Liver (tissue), 9 donors: ENCODE measurements around the gene DIDO1. TPM values are rescaled to one million over a fixed set of nuclear protein-coding genes. Genes with fewer than 3 reads are reported as not detected.

Experiments
- DNase-seq: peaks from one replicate; pipeline ENCODE4 v3.0.0-alpha.2; 2017; ENCODE audit warnings: low spot score
- H3K27ac ChIP-seq, 2 donors: one replicate each; pipeline ENCODE4 v1.7.0; 2013; ENCODE audit warnings: inconsistent platforms in 2 of 2, low read length in 2 of 2, control low read depth in 1 of 2, low read depth in 1 of 2, mild to moderate bottlenecking in 1 of 2
- H3K27me3 ChIP-seq, 4 donors: one replicate each; pipeline versions ENCODE4 v1.6.1 to v1.7.0; 2013; ENCODE audit warnings: low read length in 3 of 4, inconsistent platforms in 1 of 4, mild to moderate bottlenecking in 1 of 4, moderate library complexity in 1 of 4; ENCODE audit not compliant: control insufficient read depth in 4 of 4, insufficient read depth in 4 of 4
- H3K36me3 ChIP-seq, 4 donors: one replicate each; pipeline versions ENCODE4 v1.6.1 to v1.7.0; 2013; ENCODE audit warnings: low read length in 3 of 4, mild to moderate bottlenecking in 3 of 4, low read depth in 1 of 4, moderate library complexity in 1 of 4; ENCODE audit not compliant: control insufficient read depth in 4 of 4, insufficient read depth in 3 of 4
- H3K4me1 ChIP-seq, 4 donors: one replicate each; pipeline versions ENCODE4 v1.6.1 to v1.7.0; 2013; ENCODE audit warnings: low read length in 3 of 4, mild to moderate bottlenecking in 3 of 4, moderate library complexity in 1 of 4; ENCODE audit not compliant: control insufficient read depth in 4 of 4, insufficient read depth in 4 of 4
- H3K4me3 ChIP-seq, 3 donors: one replicate each; pipeline versions ENCODE4 v1.6.1 to v1.7.0; 2013; ENCODE audit warnings: low read length in 3 of 3, control low read depth in 1 of 3, low read depth in 1 of 3, mild to moderate bottlenecking in 1 of 3
- H3K9ac ChIP-seq, 2 donors: one replicate each; pipeline ENCODE4 v1.7.0; 2013; ENCODE audit warnings: low read length in 2 of 2, mild to moderate bottlenecking in 2 of 2, moderate library complexity in 2 of 2, control low read depth in 1 of 2, low read depth in 1 of 2
- H3K9me3 ChIP-seq, 4 donors: one replicate each; pipeline versions ENCODE4 v1.6.1 to v1.7.0; 2013; ENCODE audit warnings: low read length in 3 of 4; ENCODE audit not compliant: control insufficient read depth in 4 of 4
- CTCF ChIP-seq: fragments of 150-350 bp; IDR thresholded peaks from 2 replicates; pipeline ENCODE4 v1.5.1; 2017; ENCODE audit warnings: improper control_type of control experiment, low read depth, low read length; ENCODE audit not compliant: missing input control
- EGR1 ChIP-seq, 2 donors: IDR thresholded peaks; 2 replicates each; pipeline ENCODE4 v1.6.1; 2016 to 2018; ENCODE audit warnings: antibody characterized with exemption in 2 of 2, low read depth in 2 of 2
- FOXA1 ChIP-seq: IDR thresholded peaks from 2 replicates; pipeline ENCODE4 v1.6.1; 2016; ENCODE audit warnings: antibody characterized with exemption
- FOXA2 ChIP-seq: IDR thresholded peaks from 2 replicates; pipeline ENCODE4 v1.6.1; 2016; ENCODE audit warnings: antibody characterized with exemption
- GABPA ChIP-seq, 2 donors: IDR thresholded peaks in 1 of 2; conservative IDR thresholded peaks in 1 of 2; 2 replicates each; pipeline ENCODE4 v1.6.1; 2016; ENCODE audit warnings: antibody characterized with exemption in 2 of 2, mild to moderate bottlenecking in 1 of 2, moderate library complexity in 1 of 2
- HNF4A ChIP-seq, 2 donors: conservative IDR thresholded peaks; 2 replicates each; pipeline ENCODE4 v1.6.1; 2016; ENCODE audit warnings: antibody characterized with exemption in 2 of 2, mild to moderate bottlenecking in 2 of 2
- HNF4G ChIP-seq: IDR thresholded peaks from 2 replicates; pipeline ENCODE4 v1.6.1; 2016; ENCODE audit warnings: antibody characterized with exemption
- JUND ChIP-seq, 2 donors: IDR thresholded peaks; 2 replicates each; pipeline ENCODE4 v1.6.1; 2016; ENCODE audit warnings: antibody characterized with exemption in 2 of 2
- MAX ChIP-seq: IDR thresholded peaks from 2 replicates; pipeline ENCODE4 v1.6.1; 2016; ENCODE audit warnings: antibody characterized with exemption
- NR2F2 ChIP-seq: IDR thresholded peaks from 2 replicates; pipeline ENCODE4 v1.6.1; 2016; ENCODE audit warnings: antibody characterized with exemption
- RAD21 ChIP-seq, 2 donors: IDR thresholded peaks; 2 replicates each; pipeline ENCODE4 v1.6.1; 2016; ENCODE audit warnings: antibody characterized with exemption in 2 of 2, mild to moderate bottlenecking in 2 of 2
- RXRA ChIP-seq, 2 donors: IDR thresholded peaks; 2 replicates each; pipeline ENCODE4 v1.6.1; 2017 to 2018; ENCODE audit warnings: antibody characterized with exemption in 2 of 2, mild to moderate bottlenecking in 1 of 2
- SP1 ChIP-seq: IDR thresholded peaks from 2 replicates; pipeline ENCODE4 v1.6.1; 2018; ENCODE audit warnings: antibody characterized with exemption, mild to moderate bottlenecking
- TAF1 ChIP-seq: conservative IDR thresholded peaks from 2 replicates; pipeline ENCODE4 v1.6.1; 2016; ENCODE audit warnings: antibody characterized with exemption, mild to moderate bottlenecking
- YY1 ChIP-seq: IDR thresholded peaks from 2 replicates; pipeline ENCODE4 v1.6.1; 2016; ENCODE audit warnings: antibody characterized with exemption, mild to moderate bottlenecking
- WGBS: extraction: QIAGEN DNeasy Blood & Tissue Kit; methylation state at CpG from one replicate; pipeline ENCODE4 v1.1.7; 2013; 5-methylcytosine and 5-hydroxymethylcytosine counted together
- polyA plus RNA-seq, 2 donors: library from polyadenylated mRNA; stranded (reverse) in 1 of 2; unstranded in 1 of 2; fragments of 200-250 nt in 1 of 2; fragments of >200 nt in 1 of 2; fragmentation: Nextera tagmentation in 1 of 2; extraction: Ambion mirVana in 1 of 2; gene quantifications; one replicate each; pipeline versions ENCODE4 v1.2.1 to v1.2.3, GENCODE V29; 2013 to 2015
- total RNA-seq, 2 donors: library from RNA; depleted of rRNA; stranded (reverse); fragments of >200 nt; gene quantifications; one replicate each; pipeline ENCODE4 v1.2.3, GENCODE V29; 2014
- TF ChIP-seq, protein P1 (sequence below): IDR thresholded peaks from 2 replicates; pipeline ENCODE4 v1.6.1; 2016; ENCODE audit warnings: antibody characterized with exemption
- TF ChIP-seq, protein P2 (sequence below): IDR thresholded peaks from 2 replicates; pipeline ENCODE4 v1.6.1; 2016; ENCODE audit warnings: antibody characterized with exemption, mild to moderate bottlenecking
- TF ChIP-seq, protein P3 (sequence below): IDR thresholded peaks from 2 replicates; pipeline ENCODE4 v1.6.1; 2016; ENCODE audit warnings: antibody characterized with exemption
- donor health status: healthy.
- donor health status: healthy.
- donor health status: healthy.
- donor health status: healthy.
- donor health status: healthy.

Gene DIDO1
- total and polyA plus RNA-seq, 4 donors, result 10.1 to 43.1 (median 17.4) TPM

DNA sequence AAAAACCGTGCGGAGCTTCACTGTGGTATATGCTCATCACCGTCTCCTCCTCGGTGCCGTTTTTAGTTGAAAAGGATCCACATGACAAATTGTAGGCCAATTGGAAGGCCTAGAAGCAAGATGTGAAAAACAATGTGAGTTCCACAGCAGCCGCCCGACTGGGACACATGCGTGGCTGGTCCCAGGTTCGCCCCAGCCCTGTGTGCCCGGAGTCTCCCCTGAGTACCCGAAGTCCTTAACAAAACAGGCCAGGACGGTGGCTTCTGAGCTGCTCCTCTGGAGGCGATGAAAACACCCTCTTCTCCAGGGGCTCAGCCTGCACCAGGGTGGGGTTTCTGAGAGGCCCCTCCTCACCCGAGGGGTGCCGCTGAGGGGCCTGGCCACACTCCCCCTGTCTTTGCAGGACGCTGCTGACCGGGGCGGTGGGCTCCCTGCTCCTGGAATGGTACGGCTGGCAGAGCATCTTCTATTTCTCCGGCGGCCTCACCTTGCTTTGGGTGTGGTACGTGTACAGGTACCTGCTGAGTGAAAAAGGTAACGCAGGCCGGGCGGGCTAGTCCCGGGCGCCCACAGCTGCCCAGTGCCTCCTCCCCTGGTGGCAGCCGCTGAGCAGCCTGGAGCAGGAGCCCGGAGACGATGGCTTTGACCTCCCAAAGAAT, 36.0 kb upstream of the DIDO1 start:
- Histone ChIP-seq H3K9ac (no peak overlapping the region), H3K4me1 (peaks cover 0 to 7% (median 1%) of the 10 kb centered on the region in 4 donors), H3K27ac (no peak overlapping the region), H3K27me3 (no peaks in the 10 kb centered on the region), H3K9me3 (no peaks in the 10 kb centered on the region), H3K4me3 (no peak overlapping the region), H3K36me3 (peaks cover 32 to 82% (median 33%) of the 10 kb centered on the region in 4 donors)
- no peak for DNase-seq
- 94% methylated on average over 30 of the region's 30 CpGs for WGBS
- TF ChIP-seq SP1, result no peak
- TF ChIP-seq GABPA (IDR thresholded peaks at IDR 0.05 in 1 of 2, conservative IDR thresholded peaks at IDR 0.05 in 1 of 2), result no peak
- TF ChIP-seq FOXA1, result no peak
- no peak for TF ChIP-seq HNF4A (conservative IDR thresholded peaks at IDR 0.05)
- TF ChIP-seq, protein P1, sequence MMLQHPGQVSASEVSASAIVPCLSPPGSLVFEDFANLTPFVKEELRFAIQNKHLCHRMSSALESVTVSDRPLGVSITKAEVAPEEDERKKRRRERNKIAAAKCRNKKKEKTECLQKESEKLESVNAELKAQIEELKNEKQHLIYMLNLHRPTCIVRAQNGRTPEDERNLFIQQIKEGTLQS, result no peak
- no peak for TF ChIP-seq TAF1
- no peak for TF ChIP-seq FOXA2
- no peak for TF ChIP-seq YY1
- TF ChIP-seq MAX, result no peak
- TF ChIP-seq RAD21 (IDR thresholded peaks at IDR 0.05), result no peak
- TF ChIP-seq, protein P2, sequence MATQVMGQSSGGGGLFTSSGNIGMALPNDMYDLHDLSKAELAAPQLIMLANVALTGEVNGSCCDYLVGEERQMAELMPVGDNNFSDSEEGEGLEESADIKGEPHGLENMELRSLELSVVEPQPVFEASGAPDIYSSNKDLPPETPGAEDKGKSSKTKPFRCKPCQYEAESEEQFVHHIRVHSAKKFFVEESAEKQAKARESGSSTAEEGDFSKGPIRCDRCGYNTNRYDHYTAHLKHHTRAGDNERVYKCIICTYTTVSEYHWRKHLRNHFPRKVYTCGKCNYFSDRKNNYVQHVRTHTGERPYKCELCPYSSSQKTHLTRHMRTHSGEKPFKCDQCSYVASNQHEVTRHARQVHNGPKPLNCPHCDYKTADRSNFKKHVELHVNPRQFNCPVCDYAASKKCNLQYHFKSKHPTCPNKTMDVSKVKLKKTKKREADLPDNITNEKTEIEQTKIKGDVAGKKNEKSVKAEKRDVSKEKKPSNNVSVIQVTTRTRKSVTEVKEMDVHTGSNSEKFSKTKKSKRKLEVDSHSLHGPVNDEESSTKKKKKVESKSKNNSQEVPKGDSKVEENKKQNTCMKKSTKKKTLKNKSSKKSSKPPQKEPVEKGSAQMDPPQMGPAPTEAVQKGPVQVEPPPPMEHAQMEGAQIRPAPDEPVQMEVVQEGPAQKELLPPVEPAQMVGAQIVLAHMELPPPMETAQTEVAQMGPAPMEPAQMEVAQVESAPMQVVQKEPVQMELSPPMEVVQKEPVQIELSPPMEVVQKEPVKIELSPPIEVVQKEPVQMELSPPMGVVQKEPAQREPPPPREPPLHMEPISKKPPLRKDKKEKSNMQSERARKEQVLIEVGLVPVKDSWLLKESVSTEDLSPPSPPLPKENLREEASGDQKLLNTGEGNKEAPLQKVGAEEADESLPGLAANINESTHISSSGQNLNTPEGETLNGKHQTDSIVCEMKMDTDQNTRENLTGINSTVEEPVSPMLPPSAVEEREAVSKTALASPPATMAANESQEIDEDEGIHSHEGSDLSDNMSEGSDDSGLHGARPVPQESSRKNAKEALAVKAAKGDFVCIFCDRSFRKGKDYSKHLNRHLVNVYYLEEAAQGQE, result no peak
- no peak for TF ChIP-seq EGR1 (IDR thresholded peaks at IDR 0.05; ENCODE audit: low read depth in 2 of 2)
- no peak for TF ChIP-seq NR2F2

DNA sequence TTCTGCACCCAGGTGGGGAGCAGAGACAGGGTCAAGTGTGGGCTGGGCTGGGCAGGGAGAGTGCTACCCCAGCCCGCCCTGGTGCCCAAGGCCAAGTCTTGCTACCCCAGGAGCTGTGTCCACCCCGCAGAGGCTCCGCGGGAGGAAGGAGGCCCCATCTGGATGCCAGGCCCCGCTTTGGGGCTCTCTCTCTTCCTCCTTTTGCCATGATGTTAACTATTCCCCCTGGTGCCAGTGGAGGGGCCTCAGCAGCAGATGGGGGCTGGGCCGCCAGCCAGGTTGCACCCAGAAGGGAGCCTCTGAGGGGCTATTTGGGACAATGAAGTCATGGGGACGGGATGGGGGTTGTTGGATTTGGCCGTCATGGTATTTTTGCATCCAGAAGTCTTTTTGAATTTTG, 35.5 kb upstream of the DIDO1 start:
- no peak for TF ChIP-seq HNF4A (conservative IDR thresholded peaks at IDR 0.05)
- no peak for TF ChIP-seq SP1
- TF ChIP-seq EGR1 (IDR thresholded peaks at IDR 0.05; ENCODE audit: low read depth in 2 of 2), result no peak
- TF ChIP-seq GABPA (IDR thresholded peaks at IDR 0.05 in 1 of 2, conservative IDR thresholded peaks at IDR 0.05 in 1 of 2), result no peak
- no peak for TF ChIP-seq JUND (IDR thresholded peaks at IDR 0.05)
- no peak for TF ChIP-seq RAD21 (IDR thresholded peaks at IDR 0.05)
- no peak for TF ChIP-seq YY1
- TF ChIP-seq CTCF, result no peak
- no peak for TF ChIP-seq RXRA (IDR thresholded peaks at IDR 0.05)
- no peak for TF ChIP-seq FOXA1
- TF ChIP-seq HNF4G, result no peak
- TF ChIP-seq MAX, result no peak
- TF ChIP-seq, protein P3, sequence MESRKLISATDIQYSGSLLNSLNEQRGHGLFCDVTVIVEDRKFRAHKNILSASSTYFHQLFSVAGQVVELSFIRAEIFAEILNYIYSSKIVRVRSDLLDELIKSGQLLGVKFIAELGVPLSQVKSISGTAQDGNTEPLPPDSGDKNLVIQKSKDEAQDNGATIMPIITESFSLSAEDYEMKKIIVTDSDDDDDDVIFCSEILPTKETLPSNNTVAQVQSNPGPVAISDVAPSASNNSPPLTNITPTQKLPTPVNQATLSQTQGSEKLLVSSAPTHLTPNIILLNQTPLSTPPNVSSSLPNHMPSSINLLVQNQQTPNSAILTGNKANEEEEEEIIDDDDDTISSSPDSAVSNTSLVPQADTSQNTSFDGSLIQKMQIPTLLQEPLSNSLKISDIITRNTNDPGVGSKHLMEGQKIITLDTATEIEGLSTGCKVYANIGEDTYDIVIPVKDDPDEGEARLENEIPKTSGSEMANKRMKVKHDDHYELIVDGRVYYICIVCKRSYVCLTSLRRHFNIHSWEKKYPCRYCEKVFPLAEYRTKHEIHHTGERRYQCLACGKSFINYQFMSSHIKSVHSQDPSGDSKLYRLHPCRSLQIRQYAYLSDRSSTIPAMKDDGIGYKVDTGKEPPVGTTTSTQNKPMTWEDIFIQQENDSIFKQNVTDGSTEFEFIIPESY, result no peak
- TF ChIP-seq, protein P2, result no peak
- TF ChIP-seq, protein P1, result no peak
- TF ChIP-seq TAF1, result no peak
- peaks cover 30 to 84% (median 35%) of the 10 kb centered on the region in 4 donors for H3K36me3 ChIP-seq
- no peak for DNase-seq

More for the DNA sequence above, 35.5 kb upstream of the DIDO1 start:
- H3K9me3 ChIP-seq, result no peaks in the 10 kb centered on the region
- H3K4me3 ChIP-seq, result no peak overlapping the region
- 91% methylated on average over 8 of the region's 8 CpGs for WGBS
- no peaks in the 10 kb centered on the region for H3K27me3 ChIP-seq
- H3K4me1 ChIP-seq, result peaks cover 2 to 7% (median 5%) of the 10 kb centered on the region in 4 donors
- H3K27ac ChIP-seq, result no peak overlapping the region
- no peak overlapping the region for H3K9ac ChIP-seq
